Measurements from ENCODE around the gene EN2.

Gene EN2

GRCh38 chr7:155464948-155465739, 7.2 kb downstream of the EN2 start:
- TF ChIP-seq CTCF (IDR thresholded peaks at IDR 0.05) = no peak

GRCh38 chr7:155465761-155466141, 7.8 kb downstream of the EN2 start:
- TF ChIP-seq CTCF (IDR thresholded peaks at IDR 0.05) = no peak

GRCh38 chr7:155466142-155466813, 8.3 kb downstream of the EN2 start:
- no peak for TF ChIP-seq CTCF (IDR thresholded peaks at IDR 0.05)

GRCh38 chr7:155466814-155467733, 9.1 kb downstream of the EN2 start:
- TF ChIP-seq CTCF (IDR thresholded peaks at IDR 0.05) = no peak

GRCh38 chr7:155467846-155468784, 10.2 kb downstream of the EN2 start:
- no peak for TF ChIP-seq CTCF (IDR thresholded peaks at IDR 0.05)

GRCh38 chr7:155468785-155469148, 10.8 kb downstream of the EN2 start:
- no peak for TF ChIP-seq CTCF (IDR thresholded peaks at IDR 0.05)

Data from LNCAP (cell line).